NCI-H446 treated with DMSO at 0.1 percent for 48 hours (cell line): ENCODE measurements around the gene RPL11.
"Not testable (repeated sequence)": the region's sequence is repeated elsewhere in the genome, so short reads cannot be mapped to it uniquely, and the experiment has no call there.

Experiments
- DNase-seq: peaks from one replicate; lab custom pipeline; 2025; lab: John Stamatoyannopoulos, UW

Gene RPL11

DNA sequence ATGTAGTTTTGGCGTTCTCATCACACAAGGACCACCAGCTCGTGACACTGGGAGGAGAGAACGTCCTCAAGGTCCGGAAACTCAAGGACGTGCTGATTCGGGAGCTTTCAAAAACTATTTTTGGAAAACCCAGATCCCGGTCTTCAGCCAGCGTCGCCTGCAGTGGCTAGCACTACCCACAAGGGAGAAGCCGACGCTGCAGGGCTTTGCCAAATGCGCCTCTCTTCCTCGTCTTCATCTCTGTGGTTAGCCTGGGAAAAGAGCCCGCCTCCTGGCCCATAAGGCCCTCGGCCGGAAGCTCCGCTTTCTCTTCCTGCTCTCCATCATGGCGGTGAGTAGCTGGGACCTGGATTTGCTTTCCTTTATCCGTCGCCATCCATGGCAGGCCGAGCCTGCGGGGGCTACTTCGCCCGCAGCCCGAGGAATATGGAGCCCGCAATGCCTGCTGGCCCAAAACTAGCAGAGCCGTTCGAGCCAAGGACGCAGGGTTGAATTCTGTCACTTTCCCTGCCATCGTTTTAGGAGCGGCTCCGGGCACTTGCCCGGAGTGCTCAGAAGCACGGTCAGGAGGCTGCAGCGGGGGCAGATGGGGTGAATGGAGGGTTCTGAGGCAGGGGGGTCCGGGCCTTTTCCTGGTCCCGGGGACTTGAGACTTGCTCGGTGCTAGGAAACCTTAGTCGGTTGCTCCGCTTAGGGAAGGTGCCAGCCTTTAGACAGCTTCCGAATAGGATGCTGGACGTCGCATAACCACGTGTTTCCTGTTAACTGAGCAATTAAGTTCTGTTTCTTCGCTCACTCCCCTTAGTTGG, at the start of gene RPL11:
Gene RPL11, plus strand, starts transcription at position 308 of the 809 bp plus-strand sequence. Its CDS starts 18 bp downstream, at position 326.
- DNase-seq = peak; percentile 97

DNA sequence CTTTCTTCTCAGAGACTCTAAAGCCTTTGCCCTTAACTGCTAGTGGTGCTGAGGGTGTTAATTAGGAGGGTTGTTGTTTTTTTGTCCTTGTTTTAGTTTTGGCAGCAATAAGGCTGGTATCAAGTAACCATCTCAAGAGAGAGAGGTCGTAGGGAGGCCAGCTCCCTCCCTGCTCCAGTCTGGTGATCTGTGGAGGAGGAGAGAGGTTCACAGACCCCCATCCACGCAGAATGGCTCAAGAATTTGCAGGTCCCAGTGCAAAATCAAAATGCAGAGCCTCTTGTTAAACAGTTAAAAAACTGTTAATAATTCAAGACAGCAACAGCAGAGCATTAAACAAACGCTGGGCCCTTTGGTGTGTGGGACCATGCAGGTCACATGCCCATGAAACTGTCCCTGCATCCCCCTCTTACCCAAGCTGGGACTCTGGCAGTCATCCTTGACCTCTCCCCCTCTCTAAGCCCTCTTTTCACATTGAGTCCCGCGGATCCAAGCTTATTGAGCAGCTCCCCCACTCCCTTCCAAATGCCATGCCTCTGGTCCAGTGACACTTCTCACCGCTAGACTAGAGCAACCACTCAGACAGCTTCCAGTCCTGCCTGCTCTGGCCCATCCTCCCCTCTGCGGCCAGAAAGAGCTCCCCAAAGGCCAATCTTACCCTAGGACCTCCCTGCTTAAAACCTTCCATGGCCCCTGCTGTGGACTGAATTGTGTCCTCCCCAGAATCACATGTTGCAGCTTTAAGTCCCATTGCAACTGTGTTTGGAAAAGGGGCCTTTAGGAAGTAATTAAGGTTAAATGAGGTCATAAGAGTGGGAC, 47.7 kb upstream of the RPL11 start:
- no peak for DNase-seq

GRCh38 chr1:23644555-23644866, 47.1 kb upstream of the RPL11 start:
- no peak for DNase-seq

GRCh38 chr1:23645338-23645737, 46.3 kb upstream of the RPL11 start:
- DNase-seq = no peak

- DNase-seq = no peak
Measured at GRCh38 chr1:23646091-23646490, 45.5 kb upstream of the RPL11 start.

DNA sequence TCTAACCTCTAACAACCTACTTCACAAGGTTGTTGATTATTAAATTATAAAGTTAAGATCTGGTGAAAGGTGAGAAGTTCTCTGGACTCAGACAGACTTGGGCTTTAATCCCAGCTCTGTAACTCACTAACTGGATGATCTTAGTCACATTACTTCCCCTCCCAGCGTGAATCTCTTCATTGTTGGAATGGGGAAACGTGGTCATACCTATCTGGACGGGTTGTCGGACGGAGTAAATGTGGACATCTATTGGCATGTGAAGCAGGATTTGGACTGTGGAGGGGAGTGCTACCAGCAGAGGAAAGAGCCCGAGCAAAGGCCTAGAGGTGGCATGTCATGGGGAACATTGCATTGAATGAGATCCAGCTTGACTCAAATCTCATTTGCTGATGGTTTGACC, 45.1 kb upstream of the RPL11 start:
- no peak for DNase-seq

DNA sequence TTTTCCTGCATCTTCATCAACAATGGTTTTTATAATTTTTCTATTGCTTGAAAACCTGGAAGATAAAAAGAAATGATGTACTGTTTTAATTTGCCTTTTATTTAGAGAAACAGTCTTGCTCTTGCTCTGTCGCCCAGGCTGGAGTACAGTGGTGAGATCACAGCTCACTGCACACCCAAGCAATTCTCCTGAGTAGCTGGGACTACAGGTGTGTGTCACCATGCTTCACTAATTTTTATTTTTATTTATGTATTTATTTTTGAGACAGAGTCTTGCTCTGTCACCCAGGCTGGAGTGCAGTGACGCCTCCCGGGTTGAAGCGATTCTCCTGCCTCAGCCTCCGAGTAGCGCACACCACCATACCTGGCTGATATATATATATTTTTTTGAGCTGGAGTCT, 43.0 kb upstream of the RPL11 start:
- no peak for DNase-seq

DNA sequence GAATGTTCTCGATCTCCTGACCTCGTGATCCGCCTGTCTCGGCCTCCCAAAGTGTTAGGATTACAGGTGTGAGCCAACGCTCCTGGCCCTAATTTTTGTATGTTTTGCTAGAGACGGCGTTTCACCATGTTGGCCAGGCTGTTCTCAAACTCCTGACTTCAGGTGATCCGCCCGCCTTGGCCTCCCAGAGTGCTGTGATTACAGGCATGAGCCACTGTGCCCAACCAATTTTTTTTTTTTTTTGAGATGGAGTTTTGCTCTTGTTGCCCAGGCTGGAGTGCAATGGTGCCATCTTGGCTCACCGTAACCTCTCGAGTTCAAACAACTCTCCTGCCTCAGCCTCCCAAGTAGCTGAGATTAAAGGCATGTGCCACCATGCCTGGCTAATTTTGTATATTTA, 42.4 kb upstream of the RPL11 start:
- DNase-seq = not testable (repeated sequence)

GRCh38 chr1:23650344-23650990, 41.1 kb upstream of the RPL11 start:
- DNase-seq = no peak

DNA sequence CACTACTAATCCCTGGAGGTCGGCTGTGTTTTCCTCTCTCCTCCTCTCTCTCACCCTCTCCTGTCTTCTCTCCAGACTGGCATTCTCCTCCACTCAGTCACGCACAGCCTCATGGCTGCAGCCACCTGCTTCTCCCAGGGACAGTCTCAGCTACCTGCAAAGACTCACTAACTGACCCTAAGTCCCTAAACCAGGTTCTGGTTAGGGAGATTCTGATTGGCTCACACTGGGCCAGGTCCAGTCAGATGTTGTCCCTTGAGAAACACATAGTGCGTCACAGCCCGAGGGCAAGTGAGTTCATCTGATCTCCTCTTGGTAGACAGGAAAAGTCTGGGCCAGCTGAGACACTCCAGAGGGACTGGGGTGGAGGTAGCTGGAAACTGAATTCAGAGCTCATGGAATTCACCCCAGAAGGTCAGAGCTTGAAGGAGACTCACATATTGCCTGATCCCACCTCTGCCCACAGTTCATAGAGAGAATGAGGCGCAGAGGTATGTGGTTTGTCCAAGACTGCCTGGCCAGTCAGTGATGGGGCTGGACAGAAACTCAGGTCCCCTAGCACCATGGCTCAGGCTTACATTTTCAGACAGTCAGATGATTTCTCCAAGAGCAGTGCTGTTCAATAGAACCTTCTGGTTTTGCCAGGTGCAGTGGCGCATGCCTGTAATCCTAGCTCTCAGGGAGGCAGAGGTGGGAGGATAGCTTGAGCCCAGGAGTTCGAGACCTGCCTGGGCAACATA, 40.4 kb upstream of the RPL11 start:
- no peak for DNase-seq

- DNase-seq = no peak
Measured at GRCh38 chr1:23657659-23658275, 33.8 kb upstream of the RPL11 start.

DNA sequence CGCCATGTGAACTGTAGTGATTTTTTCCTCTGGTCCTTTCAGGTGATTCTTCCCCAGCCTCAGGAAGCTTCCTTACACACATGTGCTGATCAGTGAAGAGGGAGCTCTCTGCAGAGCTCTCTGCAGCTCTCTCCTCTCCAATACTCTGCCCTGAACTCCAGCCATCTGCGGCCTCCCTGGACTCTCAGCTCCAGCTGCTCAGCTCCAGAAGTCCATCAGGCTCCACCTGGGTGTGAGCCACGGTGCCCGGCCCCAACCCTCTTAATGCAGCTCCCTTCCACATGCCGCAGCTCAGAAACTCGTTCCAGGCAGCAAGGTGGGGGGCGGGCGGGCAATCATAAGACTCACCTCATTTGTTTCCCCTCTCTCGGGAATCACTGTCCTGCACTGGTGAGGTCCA, 30.9 kb upstream of the RPL11 start:
- DNase-seq = no peak

DNA sequence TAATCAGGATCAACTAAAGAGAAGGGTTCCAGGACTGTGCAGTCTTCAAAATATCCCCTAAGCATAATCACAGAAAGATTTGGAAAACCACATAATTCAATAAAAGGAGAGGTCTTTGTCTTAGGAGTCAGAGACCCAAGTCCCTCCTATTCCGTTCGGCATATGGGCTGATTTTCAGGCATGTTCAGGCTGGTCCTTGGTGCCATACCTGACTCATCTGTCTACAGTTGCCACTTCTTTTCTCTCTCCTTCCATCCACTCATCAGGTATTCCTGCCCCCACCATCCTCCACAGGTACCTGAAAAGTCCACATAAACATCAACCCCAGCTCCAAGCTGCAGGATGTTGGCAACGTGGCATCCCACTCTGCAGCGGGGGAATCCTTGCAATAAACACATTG, 29.7 kb upstream of the RPL11 start:
- DNase-seq = no peak

GRCh38 chr1:23664837-23665795, 26.5 kb upstream of the RPL11 start:
- no peak for DNase-seq

DNA sequence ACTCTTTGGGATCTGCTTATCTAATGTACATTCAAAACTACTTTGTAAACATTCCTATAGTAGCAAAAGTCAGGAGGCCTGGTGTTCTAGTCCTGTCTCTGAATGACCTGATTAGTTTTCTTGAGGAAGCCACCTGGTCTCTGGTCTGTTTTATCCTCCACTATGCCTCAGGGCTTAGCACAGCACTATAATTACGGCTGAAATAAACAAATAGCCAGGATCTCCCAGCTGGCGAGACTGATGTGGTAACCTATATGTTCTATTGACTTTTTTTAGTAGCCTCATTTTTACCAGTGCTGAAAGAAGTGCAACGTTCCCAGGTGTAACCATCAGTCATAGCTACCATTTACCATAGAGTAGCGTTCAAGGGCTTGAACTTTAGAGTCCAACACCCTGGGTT, 24.2 kb upstream of the RPL11 start:
- DNase-seq = no peak

- DNase-seq = no peak
Measured at GRCh38 chr1:23670709-23671108, 20.9 kb upstream of the RPL11 start.

GRCh38 chr1:23673086-23673813, 18.4 kb upstream of the RPL11 start:
- DNase-seq = no peak

DNA sequence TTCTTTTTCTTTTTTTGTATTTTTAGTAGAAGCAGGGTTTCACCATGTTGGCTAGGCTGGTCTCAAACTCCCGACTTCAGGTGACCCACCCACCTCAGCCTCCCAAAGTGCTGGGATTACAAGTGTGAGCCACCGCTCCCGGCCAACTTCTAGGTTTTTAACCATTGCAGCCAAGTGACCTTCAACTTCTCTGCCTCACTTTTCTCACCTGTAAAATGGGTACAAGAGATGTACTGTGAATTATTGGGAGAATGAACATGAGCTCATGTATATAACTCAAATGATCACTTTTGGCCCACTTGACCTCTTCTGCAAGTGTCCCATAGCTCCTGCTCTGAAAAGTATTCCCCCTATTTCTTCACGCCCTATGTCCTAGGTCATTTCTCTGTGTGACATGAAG, 11.8 kb upstream of the RPL11 start:
- DNase-seq = no peak

- DNase-seq = no peak
Measured at GRCh38 chr1:23682946-23683345, 8.7 kb upstream of the RPL11 start.

DNA sequence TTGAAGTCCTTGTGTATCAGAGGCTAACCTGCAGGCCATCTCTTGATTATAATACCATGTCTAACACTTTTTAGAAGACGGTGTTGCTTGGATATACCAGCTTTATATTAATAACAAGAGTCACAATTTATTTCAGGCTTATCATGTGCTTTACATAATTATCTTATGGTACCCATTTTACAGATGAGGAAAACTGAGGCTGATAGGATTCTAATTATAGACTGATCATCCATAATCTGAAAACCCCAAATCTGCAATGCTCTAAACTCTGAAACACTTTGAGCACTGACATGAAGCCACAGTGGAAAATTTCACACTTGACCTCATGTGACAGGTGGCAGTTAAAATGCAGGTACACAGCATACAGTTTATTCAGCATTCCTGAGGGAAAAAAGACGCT, 7.2 kb upstream of the RPL11 start:
- no peak for DNase-seq
